Mononuclear cell (primary cell): ENCODE results near the gene PAQR9. TPM values are rescaled to one million over a fixed set of nuclear protein-coding genes. Genes with fewer than 3 reads are reported as not detected.
"Not testable (repeated sequence)": the region's sequence is repeated elsewhere in the genome, so short reads cannot be mapped to it uniquely, and the experiment has no call there.

Experiments used
- H3K27me3 ChIP-seq: 2 replicates; pipeline ENCODE4 v1.6.0; 2011; ENCODE audit warnings: low read length, control low read depth; ENCODE audit not compliant: insufficient read depth
- H3K4me1 ChIP-seq: 2 replicates; pipeline ENCODE4 v1.5.1; 2011; ENCODE audit warnings: mild to moderate bottlenecking, low read length, control low read depth; ENCODE audit not compliant: insufficient read depth
- H3K4me3 ChIP-seq: 2 replicates; pipeline ENCODE4 v1.5.1; 2011; ENCODE audit warnings: mild to moderate bottlenecking, low read length, moderate library complexity
- H3K9me3 ChIP-seq: 2 replicates; pipeline ENCODE4 v1.5.1; 2011; ENCODE audit warnings: low read depth, mild to moderate bottlenecking, control low read depth, low read length
- total RNA-seq: library from RNA; depleted of rRNA; stranded (reverse); fragments of >200 nt; gene quantifications from one replicate; pipeline ENCODE4 v1.2.3, GENCODE V29; 2012

The PAQR9 gene
- total RNA-seq, 1 donor, result not detected

DNA sequence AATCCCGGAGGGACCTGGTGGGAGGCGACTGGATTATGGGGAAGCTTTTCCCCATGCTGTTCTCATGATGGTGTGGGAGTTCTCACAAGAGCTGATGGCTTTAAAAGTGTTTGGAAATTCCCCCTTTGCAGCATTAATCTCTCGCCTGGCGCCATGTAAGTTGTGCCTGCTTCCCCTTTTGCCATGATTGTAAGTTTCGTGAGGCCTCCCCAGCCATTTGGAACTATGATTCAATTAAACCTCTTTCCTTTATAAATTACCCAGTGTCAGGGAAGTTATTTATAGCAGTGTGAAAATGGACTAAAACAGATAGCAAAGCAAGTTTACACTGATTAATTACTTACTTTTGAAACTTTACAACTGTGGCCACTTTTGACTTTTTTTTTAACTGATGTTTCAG is 27.2 kb upstream of the PAQR9 start:
- H3K4me3 ChIP-seq, result no peak overlapping the region
- H3K9me3 ChIP-seq, result no peaks in the 10 kb centered on the region
- no peaks in the 10 kb centered on the region for H3K27me3 ChIP-seq
- H3K4me1 ChIP-seq, result peaks cover 13% of the 10 kb centered on the region

DNA sequence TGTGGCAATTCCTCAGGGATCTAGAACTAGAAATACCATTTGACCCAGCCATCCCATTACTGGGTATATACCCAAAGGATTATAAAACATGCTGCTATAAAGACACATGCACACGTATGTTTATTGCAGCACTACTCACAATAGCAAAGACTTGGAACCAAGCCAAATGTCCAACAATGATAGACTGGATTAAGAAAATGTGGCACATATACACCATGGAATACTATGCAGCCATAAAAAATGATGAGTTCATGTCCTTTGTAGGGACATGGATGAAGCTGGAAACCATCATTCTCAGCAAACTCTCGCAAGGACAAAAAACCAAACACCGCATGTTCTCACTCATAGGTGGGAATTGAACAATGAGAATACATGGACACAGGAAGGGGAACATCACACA is 25.4 kb upstream of the PAQR9 start:
- not testable (repeated sequence) for H3K4me3 ChIP-seq, H3K4me1 ChIP-seq, H3K27me3 ChIP-seq, H3K9me3 ChIP-seq

DNA sequence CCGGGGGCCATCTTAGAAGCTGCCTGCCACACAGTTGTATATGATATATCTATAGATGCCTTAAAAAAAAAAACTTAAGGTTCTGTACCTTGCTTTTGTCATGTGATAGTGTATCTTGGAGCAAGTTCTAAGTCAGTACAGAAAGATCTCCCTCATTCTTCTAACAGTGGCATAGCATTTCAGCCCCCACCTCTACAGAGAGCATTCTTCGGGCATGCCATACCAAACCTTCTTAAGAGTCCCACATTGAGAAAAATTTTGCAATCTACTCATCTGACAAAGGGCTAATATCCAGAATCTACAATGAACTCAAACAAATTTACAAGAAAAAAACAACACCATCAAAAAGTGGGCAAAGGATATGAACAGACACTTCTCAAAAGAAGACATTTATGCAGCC is 24.7 kb upstream of the PAQR9 start:
- not testable (repeated sequence) for H3K9me3 ChIP-seq, H3K4me1 ChIP-seq, H3K4me3 ChIP-seq, H3K27me3 ChIP-seq

- Histone ChIP-seq H3K4me3 (no peak overlapping the region), H3K4me1 (no peaks in the 10 kb centered on the region), H3K9me3 (no peaks in the 10 kb centered on the region), H3K27me3 (no peaks in the 10 kb centered on the region)
Observed at GRCh38 chr3:142987707-142988106, 24.2 kb upstream of the PAQR9 start.

DNA sequence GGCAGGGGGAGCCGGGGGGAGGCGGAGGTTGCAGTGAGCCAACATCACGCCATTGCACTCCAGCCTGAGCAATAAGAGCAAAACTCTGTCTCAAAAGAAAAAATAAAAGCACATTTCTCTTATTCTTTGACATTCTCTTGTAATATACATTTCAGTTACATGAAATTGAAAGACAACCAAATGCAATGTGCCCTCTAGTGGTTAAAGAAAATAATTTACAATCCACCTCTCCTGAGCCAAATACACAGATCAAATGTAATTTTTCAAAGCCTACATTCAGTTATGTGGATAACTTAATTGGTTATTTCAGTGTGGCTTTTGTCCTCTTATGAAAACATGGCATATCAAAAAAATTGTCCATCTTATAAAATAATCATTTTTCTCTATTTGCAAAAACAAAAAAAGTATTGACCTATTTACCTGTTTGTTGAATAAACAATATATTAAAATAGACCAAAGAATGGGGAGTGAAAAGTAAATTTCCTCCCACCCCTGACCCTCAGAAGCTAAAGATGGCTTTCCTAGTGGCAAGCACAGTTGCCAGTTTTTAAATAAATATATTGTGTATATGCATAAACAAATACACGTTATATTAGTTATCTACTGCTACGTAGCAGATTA is 23.7 kb upstream of the PAQR9 start:
- Histone ChIP-seq H3K9me3 (no peaks in the 10 kb centered on the region), H3K4me1 (no peaks in the 10 kb centered on the region), H3K4me3 (no peak overlapping the region), H3K27me3 (no peaks in the 10 kb centered on the region)

DNA sequence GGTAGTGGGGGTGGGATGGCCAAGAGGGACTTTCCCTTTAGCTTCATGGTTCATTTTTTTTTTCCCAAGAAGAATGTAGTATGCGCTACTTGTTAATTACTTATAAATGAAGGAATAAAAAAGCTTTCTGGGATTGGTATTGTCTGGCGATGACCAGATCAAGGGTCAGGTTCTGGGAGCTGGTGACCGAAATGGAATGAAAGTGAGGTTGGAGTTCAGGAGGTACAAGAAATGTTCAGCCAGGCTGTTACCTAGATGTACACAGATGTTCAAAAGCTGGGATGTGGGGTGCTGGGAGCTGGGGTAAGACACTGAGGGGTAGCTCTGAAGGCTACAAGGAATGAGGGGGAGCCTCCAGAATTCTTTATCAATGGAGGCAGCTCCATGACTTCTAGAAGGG is 20.8 kb upstream of the PAQR9 start:
- no peaks in the 10 kb centered on the region for H3K4me1 ChIP-seq
- no peak overlapping the region for H3K4me3 ChIP-seq
- no peaks in the 10 kb centered on the region for H3K27me3 ChIP-seq
- no peaks in the 10 kb centered on the region for H3K9me3 ChIP-seq

- Histone ChIP-seq H3K4me1 (no peaks in the 10 kb centered on the region), H3K4me3 (no peak overlapping the region), H3K9me3 (no peaks in the 10 kb centered on the region), H3K27me3 (no peaks in the 10 kb centered on the region)
Observed at GRCh38 chr3:142983318-142983717, 19.8 kb upstream of the PAQR9 start.

DNA sequence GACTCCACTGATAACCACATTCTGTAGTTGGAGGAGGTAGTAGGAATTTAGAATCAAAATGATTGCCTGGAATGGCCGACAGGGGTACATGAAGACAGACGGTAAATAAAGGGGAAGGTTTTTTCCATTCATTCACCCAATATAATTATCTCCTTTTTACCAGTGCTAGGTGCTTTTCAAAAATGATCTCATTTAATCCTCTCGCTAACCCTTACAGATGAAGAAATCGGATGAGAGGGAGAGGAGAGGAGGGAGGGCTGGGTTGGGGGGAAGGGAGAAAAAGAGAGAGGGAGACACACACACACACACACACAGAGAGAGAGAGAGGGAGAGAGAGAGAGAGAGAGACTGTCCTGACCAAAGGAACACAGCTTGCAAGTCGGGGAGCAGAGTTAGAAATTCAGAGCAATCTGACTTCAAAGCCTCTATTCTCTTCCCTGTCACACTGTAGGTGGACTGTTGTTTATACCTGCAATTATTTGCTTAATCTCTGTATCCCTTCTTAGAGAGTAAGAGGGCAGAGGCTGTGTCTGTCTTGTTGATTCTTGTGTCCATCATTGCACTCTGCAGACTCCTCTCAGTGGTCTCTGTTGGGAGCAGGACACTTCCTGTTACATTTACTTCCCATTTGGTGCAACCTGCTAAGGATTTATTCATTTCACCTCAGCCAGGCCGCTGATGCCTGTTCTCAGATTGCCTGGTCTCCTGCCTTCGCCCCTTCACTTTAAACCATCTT is 18.7 kb upstream of the PAQR9 start:
- H3K4me1 ChIP-seq, result no peaks in the 10 kb centered on the region
- no peaks in the 10 kb centered on the region for H3K27me3 ChIP-seq
- H3K4me3 ChIP-seq, result no peak overlapping the region
- H3K9me3 ChIP-seq, result no peaks in the 10 kb centered on the region

GRCh38 chr3:142981108-142981507 is 17.6 kb upstream of the PAQR9 start:
- H3K4me1 ChIP-seq, result peaks cover 4% of the 10 kb centered on the region

GRCh38 chr3:142977399-142977728 is 13.9 kb upstream of the PAQR9 start:
- Histone ChIP-seq H3K4me1 (peaks cover 4% of the 10 kb centered on the region), H3K27me3 (no peaks in the 10 kb centered on the region), H3K9me3 (no peaks in the 10 kb centered on the region), H3K4me3 (no peak overlapping the region)

More at GRCh38 chr3:142981108-142981507, 17.6 kb upstream of the PAQR9 start:
- H3K27me3 ChIP-seq, result no peaks in the 10 kb centered on the region
- no peaks in the 10 kb centered on the region for H3K9me3 ChIP-seq
- H3K4me3 ChIP-seq, result no peak overlapping the region

DNA sequence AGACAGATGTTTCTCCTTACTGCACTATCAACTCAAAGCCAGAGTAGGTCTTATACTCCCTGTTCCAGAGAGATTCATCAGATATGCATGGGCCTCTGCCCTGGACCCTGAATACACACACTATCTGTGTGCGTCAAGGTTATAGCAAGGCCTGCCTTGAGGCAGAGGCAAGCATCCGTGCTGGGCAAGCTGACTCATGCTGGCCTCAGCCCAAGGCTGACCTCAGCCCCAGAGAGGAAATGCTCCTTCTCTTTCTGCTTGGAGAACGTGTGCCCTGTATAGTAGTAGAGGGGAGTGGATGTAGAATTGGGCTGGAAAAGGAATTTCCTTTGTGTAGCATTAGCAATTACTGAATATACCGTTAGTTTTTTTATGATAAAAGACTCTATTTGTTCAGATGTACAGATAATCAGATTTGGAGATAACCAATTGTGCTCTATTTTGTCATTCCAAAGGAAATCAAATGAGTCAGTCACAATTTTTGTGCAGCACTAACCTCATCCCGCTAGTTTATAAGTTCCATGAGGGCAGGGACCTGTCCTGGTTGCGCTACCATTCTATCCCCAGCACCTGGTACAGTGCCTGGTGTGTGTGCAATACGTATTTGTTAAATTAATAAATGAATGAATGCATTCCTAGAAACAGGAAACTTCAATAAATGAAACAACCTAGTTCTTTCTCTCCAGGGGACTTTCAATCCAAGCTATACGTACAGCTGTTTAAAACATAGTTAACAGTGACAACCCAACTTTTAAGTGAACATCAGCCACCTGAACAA is 13.3 kb upstream of the PAQR9 start:
- H3K9me3 ChIP-seq, result no peaks in the 10 kb centered on the region
- H3K27me3 ChIP-seq, result no peaks in the 10 kb centered on the region
- H3K4me1 ChIP-seq, result peaks cover 4% of the 10 kb centered on the region

DNA sequence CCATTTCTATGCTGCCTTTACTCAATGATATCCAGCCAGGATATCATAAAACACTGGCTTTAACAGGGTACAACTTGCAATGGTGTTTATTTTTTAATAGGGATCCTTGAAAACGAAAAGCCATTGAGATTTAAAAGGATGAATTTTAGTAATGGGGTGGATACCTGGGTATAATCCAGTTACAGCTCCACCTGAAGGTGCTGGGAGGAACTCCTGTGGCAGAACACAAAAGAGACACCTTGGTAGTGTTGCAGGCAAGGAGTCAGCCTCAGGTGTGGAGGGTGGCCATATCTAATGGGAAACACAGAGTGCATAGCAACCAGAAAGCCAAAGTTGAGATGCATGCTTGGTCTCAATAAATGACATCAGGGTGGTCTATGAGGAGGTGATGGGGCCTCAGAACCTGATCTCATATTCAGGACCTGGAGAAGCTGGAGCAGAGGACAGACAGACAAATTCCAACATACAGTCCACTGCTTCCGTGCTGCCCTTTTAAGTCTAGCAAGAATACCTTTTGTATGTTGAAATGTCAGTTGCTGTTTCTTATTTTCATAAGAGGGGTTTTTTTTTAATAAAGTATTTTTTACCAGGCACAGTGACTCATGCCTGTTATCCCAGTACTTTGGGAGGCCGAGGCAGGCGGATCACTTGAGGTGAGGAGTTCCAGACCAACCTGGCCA is 12.0 kb upstream of the PAQR9 start:
- Histone ChIP-seq H3K27me3 (peaks cover 2% of the 10 kb centered on the region), H3K4me1 (peaks cover 4% of the 10 kb centered on the region), H3K4me3 (no peak overlapping the region), H3K9me3 (no peaks in the 10 kb centered on the region)

More for the DNA sequence above, 13.3 kb upstream of the PAQR9 start:
- no peak overlapping the region for H3K4me3 ChIP-seq

DNA sequence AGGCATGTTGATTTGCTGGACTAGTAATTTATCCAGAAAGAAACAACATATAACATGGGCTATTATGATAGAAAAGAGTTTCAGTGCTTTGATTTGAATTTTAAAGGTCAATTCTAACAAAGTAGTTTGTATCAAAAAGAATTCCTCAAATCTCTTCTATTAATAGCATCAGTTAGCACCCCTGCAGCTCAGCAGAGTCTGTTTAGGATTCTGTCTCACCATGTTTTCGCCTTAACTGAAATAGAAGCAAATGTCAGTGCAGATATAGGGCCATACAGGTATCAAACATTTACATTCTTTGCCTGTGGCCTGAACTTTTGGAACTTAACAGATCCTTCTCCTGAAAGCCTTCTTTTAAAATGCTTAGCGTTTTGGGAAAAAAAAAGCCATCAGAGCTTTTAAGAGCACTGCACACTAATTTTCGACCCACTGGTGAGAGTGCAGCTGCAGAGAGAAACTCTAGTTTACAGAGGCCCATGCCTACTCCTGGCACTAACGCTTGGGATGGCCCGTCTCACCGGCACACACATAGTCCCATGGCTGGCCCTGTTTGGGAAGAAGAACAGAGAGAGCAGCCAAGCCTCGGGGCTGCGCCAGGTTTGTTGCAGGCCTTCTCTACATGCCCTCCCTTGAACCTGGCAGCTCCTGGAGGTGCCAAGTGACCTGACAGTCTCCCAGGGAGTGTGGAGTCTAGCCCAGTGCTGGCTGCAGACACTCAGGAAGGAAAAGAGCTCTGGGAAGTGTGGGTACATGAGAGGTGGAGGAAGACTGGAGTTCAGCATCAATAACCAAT is 9.9 kb upstream of the PAQR9 start:
- Histone ChIP-seq H3K27me3 (peaks cover 5% of the 10 kb centered on the region), H3K4me1 (peaks cover 4% of the 10 kb centered on the region), H3K9me3 (no peaks in the 10 kb centered on the region), H3K4me3 (no peak overlapping the region)

- peaks cover 4% of the 10 kb centered on the region for H3K4me1 ChIP-seq
- no peak overlapping the region for H3K4me3 ChIP-seq
- H3K9me3 ChIP-seq, result no peaks in the 10 kb centered on the region
- H3K27me3 ChIP-seq, result peaks cover 5% of the 10 kb centered on the region
Observed at GRCh38 chr3:142972092-142972753, 8.7 kb upstream of the PAQR9 start.
